Measurements from ENCODE around the gene PPIL4. TPM values are rescaled to one million over a fixed set of nuclear protein-coding genes. Genes with fewer than 3 reads are reported as not detected.
"Not testable (repeated sequence)": the region's sequence is repeated elsewhere in the genome, so short reads cannot be mapped to it uniquely, and the experiment has no call there.

Gene PPIL4
- total RNA-seq, 1 experiment from 2014 or later = 43.0 TPM

GRCh38 chr6:149463781-149464180, 82.1 kb downstream of the PPIL4 start:
- Histone ChIP-seq H3K4me3 (ENCODE audit: low read depth, low read length, poor library complexity, severe bottlenecking) (no peak overlapping the region), H3K4me1 (ENCODE audit: insufficient read depth, low read length, poor library complexity, severe bottlenecking) (no peaks in the 10 kb centered on the region), H3K27me3 (replicated peaks; ENCODE audit: insufficient read depth, low read depth, low read length, poor library complexity) (no peaks in the 10 kb centered on the region), H3K27ac (ENCODE audit: low read depth, low read length, poor library complexity, severe bottlenecking) (no peak overlapping the region), H3K36me3 (ENCODE audit: insufficient read depth, low read length, poor library complexity, severe bottlenecking) (no peaks in the 10 kb centered on the region), H3K9me3 (ENCODE audit: low read depth, low read length, poor library complexity, severe bottlenecking) (no peaks in the 10 kb centered on the region)
- ChIA-PET POLR2A (ENCODE audit: low non-redundant PET) (no interaction called here), CTCF (no interaction called here)
- DNase-seq (ENCODE audit: low spot score) = no peak
- intact Hi-C loops (cut with micrococcal nuclease; ENCODE audit: unreplicated experiment) = no loop called here
- no peak for TF ChIP-seq CTCF (conservative IDR thresholded peaks at IDR 0.05; ENCODE audit: low read depth, low read length)
- TF ChIP-seq EZH2 (IDR thresholded peaks at IDR 0.05; ENCODE audit: borderline replicate concordance, low read depth, low read length, poor library complexity, severe bottlenecking) = no peak
- BruUV-seq (replicated peaks) = no TSS peak

GRCh38 chr6:149462712-149463111, 83.1 kb downstream of the PPIL4 start:
- CTCF ChIA-PET; POLR2A ChIA-PET (ENCODE audit: low non-redundant PET); H3K27ac ChIP-seq (ENCODE audit: low read depth, low read length, poor library complexity, severe bottlenecking); H3K9me3 ChIP-seq (ENCODE audit: low read depth, low read length, poor library complexity, severe bottlenecking); H3K27me3 ChIP-seq (replicated peaks; ENCODE audit: insufficient read depth, low read depth, low read length, poor library complexity); intact Hi-C loops (cut with micrococcal nuclease; ENCODE audit: unreplicated experiment); BruUV-seq (replicated peaks); H3K36me3 ChIP-seq (ENCODE audit: insufficient read depth, low read length, poor library complexity, severe bottlenecking); DNase-seq (ENCODE audit: low spot score); H3K4me1 ChIP-seq (ENCODE audit: insufficient read depth, low read length, poor library complexity, severe bottlenecking); H3K4me3 ChIP-seq (ENCODE audit: low read depth, low read length, poor library complexity, severe bottlenecking): not testable (repeated sequence)

GRCh38 chr6:149461670-149462069, 84.2 kb downstream of the PPIL4 start:
- CTCF ChIA-PET = interaction anchor here (0.6 kb wide), 1 partner anchor 339 kb away, joined by 3 read pairs; no protein-coding TSS in a partner anchor
- BruUV-seq (replicated peaks) = no TSS peak
- intact Hi-C loops (cut with micrococcal nuclease; ENCODE audit: unreplicated experiment) = no loop called here

GRCh38 chr6:149460249-149460648, 85.6 kb downstream of the PPIL4 start:
- H3K27ac ChIP-seq (ENCODE audit: low read depth, low read length, poor library complexity, severe bottlenecking); DNase-seq (ENCODE audit: low spot score); intact Hi-C loops (cut with micrococcal nuclease; ENCODE audit: unreplicated experiment); BruUV-seq (replicated peaks); H3K4me3 ChIP-seq (ENCODE audit: low read depth, low read length, poor library complexity, severe bottlenecking); H3K27me3 ChIP-seq (replicated peaks; ENCODE audit: insufficient read depth, low read depth, low read length, poor library complexity); CTCF ChIA-PET; POLR2A ChIA-PET (ENCODE audit: low non-redundant PET); H3K4me1 ChIP-seq (ENCODE audit: insufficient read depth, low read length, poor library complexity, severe bottlenecking); H3K36me3 ChIP-seq (ENCODE audit: insufficient read depth, low read length, poor library complexity, severe bottlenecking); H3K9me3 ChIP-seq (ENCODE audit: low read depth, low read length, poor library complexity, severe bottlenecking): not testable (repeated sequence)

More at GRCh38 chr6:149461670-149462069, 84.2 kb downstream of the PPIL4 start:
- Histone ChIP-seq H3K4me3 (ENCODE audit: low read depth, low read length, poor library complexity, severe bottlenecking) (no peak overlapping the region), H3K36me3 (ENCODE audit: insufficient read depth, low read length, poor library complexity, severe bottlenecking) (no peaks in the 10 kb centered on the region), H3K4me1 (ENCODE audit: insufficient read depth, low read length, poor library complexity, severe bottlenecking) (no peaks in the 10 kb centered on the region), H3K27me3 (replicated peaks; ENCODE audit: insufficient read depth, low read depth, low read length, poor library complexity) (no peaks in the 10 kb centered on the region), H3K27ac (ENCODE audit: low read depth, low read length, poor library complexity, severe bottlenecking) (no peak overlapping the region), H3K9me3 (ENCODE audit: low read depth, low read length, poor library complexity, severe bottlenecking) (no peaks in the 10 kb centered on the region)
- POLR2A ChIA-PET (ENCODE audit: low non-redundant PET) = no interaction called here
- DNase-seq (ENCODE audit: low spot score) = no peak
- TF ChIP-seq CTCF (conservative IDR thresholded peaks at IDR 0.05; ENCODE audit: low read depth, low read length) (no peak), EZH2 (IDR thresholded peaks at IDR 0.05; ENCODE audit: borderline replicate concordance, low read depth, low read length, poor library complexity, severe bottlenecking) (no peak)

Measured in A673 (cell line).